ENCODE results near the gene CTH. TPM values are rescaled to one million over a fixed set of nuclear protein-coding genes. Genes with fewer than 3 reads are reported as not detected.
A peak's percentile ranks its signal among the peaks of the same experiment; 100 is the strongest.
"Not testable (repeated sequence)": the region's sequence is repeated elsewhere in the genome, so short reads cannot be mapped to it uniquely, and the experiment has no call there.

The CTH gene
- total and polyA plus RNA-seq, 11 donors: 0.74 to 3.9 (median 1.6) TPM

GRCh38 chr1:70442490-70442889, 31.4 kb downstream of the CTH start:
- H3K9me3 ChIP-seq: no peaks in the 10 kb centered on the region
- H3K36me3 ChIP-seq: peaks cover 0 to 9% (median 0%) of the 10 kb centered on the region in 9 donors
- no peak for DNase-seq
- intact Hi-C loops (cut with DNase I): loop anchor here in 1 of 10 donors (5.0 kb wide), 1 partner anchor 45 kb away; no protein-coding TSS in a partner anchor
- no peak overlapping the region for H3K4me3 ChIP-seq
- no peak for ATAC-seq
- no peak for TF ChIP-seq POLR2A (IDR thresholded peaks at IDR 0.05)
- no peak for TF ChIP-seq CTCF (IDR thresholded peaks at IDR 0.05)
- H3K4me1 ChIP-seq: peaks cover 0 to 25% (median 10%) of the 10 kb centered on the region in 12 donors
- H3K27me3 ChIP-seq: no peaks in the 10 kb centered on the region
- WGBS, 4 donors: 63 to 72% (median 70%) methylated on average over 2 of the region's 2 CpGs
- peak overlapping the region in 4 of 12 donors; percentile 2 to 65 (median 55) for H3K27ac ChIP-seq

- H3K4me3 ChIP-seq: no peak overlapping the region
- 70 to 93% (median 77%) methylated on average over 1 of the region's 1 CpG for WGBS, 4 donors
- H3K4me1 ChIP-seq: peaks cover 0 to 25% (median 10%) of the 10 kb centered on the region in 12 donors
- no peak for ATAC-seq
- no peak for DNase-seq
- no peaks in the 10 kb centered on the region for H3K27me3 ChIP-seq
- no peak overlapping the region for H3K27ac ChIP-seq
- peaks cover 0 to 9% (median 0%) of the 10 kb centered on the region in 9 donors for H3K36me3 ChIP-seq
- intact Hi-C loops (cut with DNase I): loop anchor here in 1 of 10 donors (5.0 kb wide), 1 partner anchor 44 kb away; no protein-coding TSS in a partner anchor
- TF ChIP-seq CTCF (IDR thresholded peaks at IDR 0.05) (no peak), POLR2A (IDR thresholded peaks at IDR 0.05) (no peak)
- no peaks in the 10 kb centered on the region for H3K9me3 ChIP-seq
These were observed 32.7 kb downstream of the CTH start for GRCh38 chr1:70443739-70444138.

DNA sequence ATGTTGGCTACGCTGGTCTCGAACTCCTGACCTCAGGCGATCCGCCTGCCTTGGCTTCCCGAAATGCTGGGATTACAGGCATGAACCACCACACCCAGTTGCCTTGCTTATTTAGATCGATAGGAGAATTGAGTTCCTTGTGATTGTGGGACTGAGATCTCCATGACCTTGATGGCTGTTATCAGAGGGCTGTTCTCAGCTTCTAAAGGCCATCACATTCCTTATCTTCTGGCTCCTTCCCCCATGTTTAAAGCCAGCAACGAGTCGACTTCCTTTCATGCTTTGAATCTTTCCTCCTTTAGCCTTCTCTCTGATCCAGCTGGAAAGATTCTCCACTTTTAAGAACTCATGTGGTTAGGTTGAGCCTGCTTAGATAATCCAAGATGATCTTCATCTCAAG, 38.0 kb downstream of the CTH start:
- no peak for TF ChIP-seq CTCF (IDR thresholded peaks at IDR 0.05)
- TF ChIP-seq POLR2A (IDR thresholded peaks at IDR 0.05): no peak
- H3K27ac ChIP-seq: no peak overlapping the region
- H3K36me3 ChIP-seq: no peaks in the 10 kb centered on the region
- no peaks in the 10 kb centered on the region for H3K4me1 ChIP-seq
- H3K4me3 ChIP-seq: no peak overlapping the region
- H3K27me3 ChIP-seq: no peaks in the 10 kb centered on the region
- DNase-seq (no peak), ATAC-seq (no peak)
- WGBS, 4 donors: 67 to 76% (median 72%) methylated on average over 8 of the region's 8 CpGs
- H3K9me3 ChIP-seq: no peaks in the 10 kb centered on the region
- intact Hi-C loops (cut with DNase I): no loop called here

DNA sequence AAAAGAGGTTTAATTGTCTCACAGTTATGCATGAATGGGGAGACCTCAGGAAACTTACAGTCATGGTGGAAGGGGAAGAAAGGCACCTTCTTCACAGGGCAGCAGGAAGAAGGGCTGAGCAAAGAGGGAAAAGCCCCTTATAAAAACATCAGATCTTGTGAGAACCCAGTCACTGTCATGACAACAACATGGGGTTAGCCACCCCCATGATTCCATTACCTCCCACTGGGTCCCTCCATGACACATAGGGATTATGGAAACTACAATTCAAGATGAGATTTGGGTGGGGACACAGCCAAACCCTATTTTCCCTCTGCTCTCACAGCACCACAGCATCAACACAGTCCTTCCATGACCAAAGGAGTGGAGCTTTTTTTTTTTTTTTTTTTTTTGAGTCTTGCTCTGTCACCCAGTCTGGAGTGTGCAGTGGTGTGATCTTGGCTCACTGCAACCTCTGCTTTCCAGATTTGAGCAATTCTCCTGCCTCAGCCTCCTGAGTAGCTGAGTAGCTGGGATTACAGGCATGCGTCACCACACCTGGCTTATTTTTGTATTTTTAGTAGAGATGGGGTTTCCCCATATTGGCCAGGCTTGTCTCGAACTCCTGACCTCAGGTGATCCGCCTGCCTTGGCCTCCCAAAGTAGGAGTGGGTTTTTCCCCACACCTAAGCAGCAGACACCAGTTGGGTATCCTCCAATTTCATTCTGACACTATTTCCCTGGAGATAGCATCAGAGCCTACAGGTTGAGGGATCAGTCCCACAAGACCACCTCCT, 41.3 kb downstream of the CTH start:
- H3K36me3 ChIP-seq; intact Hi-C loops (cut with DNase I); H3K4me3 ChIP-seq; H3K9me3 ChIP-seq; H3K27me3 ChIP-seq; DNase-seq; H3K27ac ChIP-seq; ATAC-seq; H3K4me1 ChIP-seq: not testable (repeated sequence)
- WGBS, 4 donors: 77 to 98% (median 83%) methylated on average over 3 of the region's 3 CpGs
